IPS-18a (cell line): ENCODE results near the gene MYH6.
"Not testable (repeated sequence)": the region's sequence is repeated elsewhere in the genome, so short reads cannot be mapped to it uniquely, and the experiment has no call there.

Experiments
- H3K27ac ChIP-seq: one replicate; pipeline ENCODE4 v1.5.1; 2013; ENCODE audit warnings: low read length
- H3K27me3 ChIP-seq: one replicate; pipeline ENCODE4 v1.6.1; 2013; ENCODE audit warnings: mild to moderate bottlenecking, low read length; ENCODE audit not compliant: control insufficient read depth, insufficient read depth
- H3K36me3 ChIP-seq: one replicate; pipeline ENCODE4 v1.6.1; 2013; ENCODE audit warnings: low read depth, low read length; ENCODE audit not compliant: control insufficient read depth
- H3K4me1 ChIP-seq: one replicate; pipeline ENCODE4 v1.6.1; 2013; ENCODE audit warnings: low read depth, low read length; ENCODE audit not compliant: control insufficient read depth
- H3K4me3 ChIP-seq: one replicate; pipeline ENCODE4 v1.5.1; 2013; ENCODE audit warnings: low read length
- H3K9ac ChIP-seq: one replicate; pipeline ENCODE4 v1.6.1; 2013; ENCODE audit warnings: mild to moderate bottlenecking, low read length, moderate library complexity
- H3K9me3 ChIP-seq: one replicate; pipeline ENCODE4 v1.6.1; 2013; ENCODE audit warnings: low read depth, low read length; ENCODE audit not compliant: control insufficient read depth

MYH6 gene

GRCh38 chr14:23400496-23401149 lies 7.5 kb downstream of the MYH6 start:
- H3K27me3 ChIP-seq, H3K4me1 ChIP-seq, H3K9ac ChIP-seq, H3K4me3 ChIP-seq, H3K9me3 ChIP-seq, H3K36me3 ChIP-seq, H3K27ac ChIP-seq: not testable (repeated sequence)

- Histone ChIP-seq H3K9me3 (no peaks in the 10 kb centered on the region), H3K9ac (no peak overlapping the region), H3K27ac (no peak overlapping the region), H3K27me3 (no peaks in the 10 kb centered on the region), H3K4me3 (no peak overlapping the region), H3K4me1 (no peaks in the 10 kb centered on the region), H3K36me3 (no peaks in the 10 kb centered on the region)
These were observed 8.5 kb downstream of the MYH6 start for GRCh38 chr14:23399591-23399990.

- Histone ChIP-seq H3K9me3 (no peaks in the 10 kb centered on the region), H3K9ac (no peak overlapping the region), H3K36me3 (no peaks in the 10 kb centered on the region), H3K4me3 (no peak overlapping the region), H3K4me1 (no peaks in the 10 kb centered on the region), H3K27me3 (no peaks in the 10 kb centered on the region), H3K27ac (no peak overlapping the region)
These were observed 8.9 kb downstream of the MYH6 start for GRCh38 chr14:23399136-23399535.

DNA sequence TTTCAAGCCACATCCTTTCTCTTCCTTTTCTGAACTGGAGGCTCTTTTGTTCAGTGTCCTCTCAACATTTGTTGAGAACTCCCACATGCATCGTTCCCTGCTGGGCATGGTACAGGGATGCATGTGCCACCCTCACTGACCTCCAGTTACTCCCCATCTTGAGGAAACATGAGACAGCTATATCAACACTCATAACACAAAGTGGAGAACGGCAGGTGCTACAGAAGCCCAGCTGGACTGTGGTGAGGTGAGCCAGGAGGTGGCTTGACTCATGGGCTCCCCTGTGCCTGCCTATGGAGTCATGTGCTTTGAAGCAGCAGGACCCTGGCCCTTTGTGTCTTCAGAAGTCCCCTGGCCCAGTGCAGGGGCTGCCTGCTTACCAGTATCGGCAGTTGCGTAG lies 9.7 kb downstream of the MYH6 start:
- Histone ChIP-seq H3K9me3 (no peaks in the 10 kb centered on the region), H3K4me3 (no peak overlapping the region), H3K36me3 (no peaks in the 10 kb centered on the region), H3K4me1 (no peaks in the 10 kb centered on the region), H3K27ac (no peak overlapping the region), H3K27me3 (no peaks in the 10 kb centered on the region), H3K9ac (no peak overlapping the region)

GRCh38 chr14:23396781-23397407 lies 11.2 kb downstream of the MYH6 start:
- Histone ChIP-seq H3K36me3 (no peaks in the 10 kb centered on the region), H3K27me3 (no peaks in the 10 kb centered on the region), H3K27ac (no peak overlapping the region), H3K9ac (no peak overlapping the region), H3K4me3 (no peak overlapping the region), H3K4me1 (no peaks in the 10 kb centered on the region), H3K9me3 (no peaks in the 10 kb centered on the region)

- Histone ChIP-seq H3K9me3 (no peaks in the 10 kb centered on the region), H3K36me3 (no peaks in the 10 kb centered on the region), H3K9ac (no peak overlapping the region), H3K4me1 (no peaks in the 10 kb centered on the region), H3K27me3 (no peaks in the 10 kb centered on the region), H3K27ac (no peak overlapping the region), H3K4me3 (no peak overlapping the region)
These were observed 11.9 kb downstream of the MYH6 start for GRCh38 chr14:23396126-23396525.

- Histone ChIP-seq H3K36me3 (no peaks in the 10 kb centered on the region), H3K9me3 (no peaks in the 10 kb centered on the region), H3K27ac (no peak overlapping the region), H3K4me3 (no peak overlapping the region), H3K27me3 (no peaks in the 10 kb centered on the region), H3K4me1 (no peaks in the 10 kb centered on the region), H3K9ac (no peak overlapping the region)
These were observed 15.5 kb downstream of the MYH6 start for GRCh38 chr14:23392613-23393012.

- H3K9ac ChIP-seq, H3K4me3 ChIP-seq, H3K27ac ChIP-seq, H3K4me1 ChIP-seq, H3K36me3 ChIP-seq, H3K27me3 ChIP-seq, H3K9me3 ChIP-seq: not testable (repeated sequence)
These were observed 18.2 kb downstream of the MYH6 start for GRCh38 chr14:23389871-23390270.

- Histone ChIP-seq H3K9ac (no peak overlapping the region), H3K4me1 (no peaks in the 10 kb centered on the region), H3K27me3 (no peaks in the 10 kb centered on the region), H3K36me3 (no peaks in the 10 kb centered on the region), H3K27ac (no peak overlapping the region), H3K9me3 (no peaks in the 10 kb centered on the region), H3K4me3 (no peak overlapping the region)
These were observed 18.7 kb downstream of the MYH6 start for GRCh38 chr14:23389396-23389795.

GRCh38 chr14:23388996-23389395 lies 19.1 kb downstream of the MYH6 start:
- Histone ChIP-seq H3K27me3 (no peaks in the 10 kb centered on the region), H3K4me3 (no peak overlapping the region)

DNA sequence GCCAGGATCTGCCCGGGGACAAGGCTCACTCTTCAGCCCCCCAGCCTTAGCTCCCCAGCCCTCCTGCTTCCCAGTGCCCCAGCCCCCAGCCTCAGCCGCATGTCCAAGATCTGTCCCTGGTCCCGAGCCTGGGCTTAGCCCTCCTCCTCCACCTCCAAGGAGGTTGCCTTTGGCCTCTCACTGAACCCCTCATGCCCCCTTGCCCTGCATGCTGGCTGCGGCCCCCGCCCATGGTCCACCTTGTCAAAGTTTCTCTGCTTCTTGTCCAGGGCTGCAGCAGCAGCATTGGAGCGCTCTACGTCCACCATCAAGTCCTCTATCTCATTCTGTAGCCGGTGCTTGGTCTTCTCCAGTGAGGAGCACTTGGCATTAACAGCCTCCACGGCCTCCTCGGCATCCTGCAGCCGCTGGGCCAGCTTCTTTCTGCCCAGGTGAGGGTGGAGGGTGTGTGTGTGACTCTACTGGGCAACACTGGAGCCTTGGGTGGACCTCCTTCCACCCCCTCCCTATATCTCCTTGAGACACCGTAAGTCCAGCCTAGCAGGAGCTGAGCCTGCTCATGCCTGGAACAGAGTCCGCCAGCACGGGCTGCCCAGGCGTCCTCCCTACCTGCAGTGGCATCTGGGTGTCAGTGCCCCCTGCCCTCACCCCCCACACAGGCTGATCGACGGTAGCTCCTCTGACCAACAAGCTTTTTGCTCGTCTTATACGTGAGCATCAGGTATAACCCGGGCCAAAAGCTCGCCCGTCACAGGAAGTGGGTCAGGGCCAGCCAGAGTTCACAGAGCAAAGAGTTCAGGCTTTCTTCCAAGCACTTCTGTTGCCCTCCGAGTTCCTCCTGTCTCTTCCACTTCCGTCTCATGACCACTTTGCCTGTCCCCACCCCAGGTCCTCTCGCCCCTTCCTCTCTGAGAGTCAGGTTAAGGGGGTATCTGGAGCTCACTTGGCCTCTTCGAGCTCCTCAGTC lies 19.9 kb downstream of the MYH6 start:
- H3K27me3 ChIP-seq, result no peaks in the 10 kb centered on the region
- no peaks in the 10 kb centered on the region for H3K4me1 ChIP-seq
- H3K36me3 ChIP-seq, result no peaks in the 10 kb centered on the region
- H3K9me3 ChIP-seq, result no peaks in the 10 kb centered on the region
- no peak overlapping the region for H3K9ac ChIP-seq
- no peak overlapping the region for H3K4me3 ChIP-seq
- H3K27ac ChIP-seq, result no peak overlapping the region

More at GRCh38 chr14:23388996-23389395, 19.1 kb downstream of the MYH6 start:
- Histone ChIP-seq H3K27ac (no peak overlapping the region), H3K9ac (no peak overlapping the region), H3K36me3 (no peaks in the 10 kb centered on the region), H3K4me1 (no peaks in the 10 kb centered on the region), H3K9me3 (no peaks in the 10 kb centered on the region)
